A549 (cell line): Measurements from ENCODE around the gene PFN3. TPM values are rescaled to one million over a fixed set of nuclear protein-coding genes. Genes with fewer than 3 reads are reported as not detected.

ENCODE experiments used
- ATAC-seq, 2 experiments: fragments of 200-7000 bp in 1 of 2; fragments of >200 bp in 1 of 2; cut with Nextera tagmentation in 1 of 2; cut with Tn5 transposase in 1 of 2; 3 replicates each; pipeline versions ENCODE4 v1.8.0 to v1.9.1; 2018 to 2020; ENCODE audit warnings: mild to moderate bottlenecking in 1 of 2, moderate library complexity in 1 of 2
- CTCF ChIA-PET: fragments of 300-600 bp; sonication (Branson Sonifier 250); formaldehyde crosslinking; extraction: SDS; loops from one replicate; lab custom pipeline; 2021; ENCODE audit warnings: antibody characterized with exemption, inconsistent platforms; lab: Yijun Ruan, JAX
- POLR2A ChIA-PET: fragments of 350-600 bp; formaldehyde crosslinking; extraction: SDS; loops from one replicate; lab custom pipeline; 2021; ENCODE audit warnings: antibody characterized with exemption, inconsistent platforms; lab: Yijun Ruan, JAX
- DNase-seq, 2 experiments: peaks; one replicate each; pipeline versions ENCODE4 v3.0.0 to v3.0.0-alpha.2; 2011 to 2016; ENCODE audit warnings: low read depth in 1 of 2, low spot score in 1 of 2
- FAIRE-seq: peaks from 2 replicates; lab custom pipeline; 2011; peaks lifted over from hg19 to GRCh38; lab: Jason Lieb, UNC
- H3K27ac ChIP-seq, 2 experiments: fragments of >200 bp; sonication (Bioruptor Twin); formaldehyde crosslinking; 3 replicates each; pipeline ENCODE4 v1.5.1; 2016 to 2017
- H3K4me1 ChIP-seq: fragments of >200 bp; sonication (Bioruptor Twin); formaldehyde crosslinking; 3 replicates; pipeline ENCODE4 v1.6.1; 2016
- H3K4me2 ChIP-seq: fragments of >200 bp; sonication (Bioruptor Twin); formaldehyde crosslinking; 3 replicates; pipeline ENCODE4 v1.6.1; 2016
- H3K4me3 ChIP-seq: fragments of >200 bp; sonication (Bioruptor Twin); formaldehyde crosslinking; 3 replicates; pipeline ENCODE4 v1.5.1; 2016
- H3K9me3 ChIP-seq: fragments of >200 bp; sonication (Bioruptor Twin); formaldehyde crosslinking; 3 replicates; pipeline ENCODE4 v1.6.1; 2016
- RARB ChIP-seq: fragments of 250-450 bp; sonication (Bioruptor Pico); IDR thresholded peaks from 2 replicates; pipeline ENCODE4 v1.8.0; 2021; ENCODE audit warnings: mild to moderate bottlenecking, moderate library complexity
- ZC3H11A ChIP-seq: fragments of 450-650 bp; IDR thresholded peaks from 2 replicates; pipeline ENCODE4 v1.6.1; 2014; ENCODE audit warnings: antibody characterized with exemption, mild to moderate bottlenecking
- WGBS: methylation state at CpG from one replicate; pipeline ENCODE4 v1.1.6; 2017; ENCODE audit errors: missing lambda C conversion rate; 5-methylcytosine and 5-hydroxymethylcytosine counted together
- polyA minus RNA-seq: library from RNA; depleted of rRNA, polyadenylated mRNA; stranded (reverse); fragments of >200 nt; gene quantifications from 2 replicates; pipeline ENCODE4 v1.2.3, GENCODE V29; 2011; rRNA and poly(A)+ RNA removed
- polyA plus RNA-seq, 4 experiments: library from polyadenylated mRNA; depleted of rRNA in 3 of 4; stranded (reverse); fragments of >200 nt; fragmentation: RNase III in 1 of 4; extraction: RNeasy Plus Mini Kit Qiagen cat#74134 plus additional on column Dnase treatment in 1 of 4; gene quantifications; 2 replicates in 3 of 4; 3 replicates in 1 of 4; pipeline ENCODE4 v1.2.3, GENCODE V29; 2011 to 2017
- TF ChIP-seq, protein P1 (sequence below): fragments of 200-600 bp; sonication (generic); IDR thresholded peaks from 2 replicates; pipeline ENCODE4 v1.6.1; 2016; ENCODE audit warnings: antibody characterized with exemption, mild to moderate bottlenecking, moderate library complexity
- TF ChIP-seq, protein P2 (sequence below): IDR thresholded peaks from 2 replicates; pipeline ENCODE4 v1.6.1; 2012
- TF ChIP-seq, protein P3 (sequence below): fragments of >200 bp; sonication (Bioruptor Twin); formaldehyde crosslinking; IDR thresholded peaks from 3 replicates; pipeline ENCODE4 v1.6.1; 2016
- TF ChIP-seq, protein P4 (sequence below): IDR thresholded peaks from 2 replicates; pipeline ENCODE4 v1.6.1; 2012; ENCODE audit warnings: low read depth, borderline replicate concordance
- TF ChIP-seq, protein P5 (sequence below): fragments of >200 bp; sonication (Bioruptor Twin); formaldehyde crosslinking; IDR thresholded peaks from 2 replicates; pipeline ENCODE4 v1.6.1; 2016

The PFN3 gene, protein sequence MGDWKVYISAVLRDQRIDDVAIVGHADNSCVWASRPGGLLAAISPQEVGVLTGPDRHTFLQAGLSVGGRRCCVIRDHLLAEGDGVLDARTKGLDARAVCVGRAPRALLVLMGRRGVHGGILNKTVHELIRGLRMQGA
- not detected in 2 replicates for polyA plus RNA-seq (2011; rRNA removed)
- 0.11 TPM in 1 of 2 replicates, not detected in the other for polyA plus RNA-seq (2012; cell fraction: cytosol; rRNA removed)
- not detected in 2 replicates for polyA plus RNA-seq (2012; cell fraction: nucleus; rRNA removed)
- polyA plus RNA-seq (2017; fragmentation: RNase III; extraction: RNeasy Plus Mini Kit Qiagen cat#74134 plus additional on column Dnase treatment) = not detected in 3 replicates
- not detected in 2 replicates for polyA minus RNA-seq

DNA sequence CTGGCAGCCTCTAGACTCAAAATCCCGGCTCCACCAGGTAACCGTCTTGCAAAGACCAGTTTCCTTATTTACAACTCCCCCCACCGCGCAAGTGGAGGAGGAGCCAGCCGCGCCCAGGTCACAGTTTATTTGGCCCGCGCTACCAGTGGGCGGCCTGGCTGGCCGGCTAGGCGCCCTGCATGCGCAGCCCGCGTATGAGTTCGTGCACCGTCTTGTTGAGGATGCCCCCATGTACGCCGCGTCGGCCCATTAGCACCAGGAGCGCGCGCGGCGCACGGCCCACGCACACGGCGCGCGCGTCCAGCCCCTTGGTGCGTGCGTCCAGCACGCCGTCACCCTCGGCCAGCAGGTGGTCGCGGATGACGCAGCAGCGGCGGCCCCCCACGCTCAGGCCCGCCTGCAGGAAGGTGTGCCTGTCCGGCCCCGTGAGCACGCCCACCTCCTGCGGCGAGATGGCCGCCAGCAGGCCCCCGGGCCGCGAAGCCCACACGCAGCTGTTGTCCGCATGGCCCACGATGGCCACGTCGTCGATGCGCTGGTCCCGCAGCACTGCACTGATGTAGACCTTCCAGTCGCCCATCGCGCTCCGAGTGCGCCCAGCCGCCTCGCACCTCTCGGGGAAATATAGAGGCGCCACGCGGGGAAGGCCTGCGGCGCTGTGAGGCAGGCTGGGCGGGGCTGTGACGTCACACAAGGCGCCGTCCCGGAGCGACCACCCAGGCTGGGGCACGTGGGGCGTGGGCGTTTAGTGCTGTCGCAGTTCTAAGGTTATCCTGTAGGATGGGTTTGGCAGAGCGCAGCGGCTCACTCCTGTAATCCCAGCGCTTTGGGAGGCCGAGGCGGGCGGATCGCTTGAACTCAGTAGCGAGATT lies at the start of gene PFN3:
Gene PFN3 (minus strand): TSS at position 665 of the 872 bp plus-strand sequence. CDS start 85 bp downstream, at position 580.
- no peak for DNase-seq
- Histone ChIP-seq H3K4me1 (peaks cover 11% of the 10 kb centered on the region; the same call in 2 of the 3 replicates), H3K4me2 (no peak within 1 kb of the TSS), H3K9me3 (no peaks in the 10 kb centered on the region), H3K4me3 (no peak within 1 kb of the TSS), H3K27ac (no peak within 1 kb of the TSS)
- ChIA-PET CTCF (interaction anchor here (3.7 to 43.1 kb wide), 5 partner anchors 16 to 286 kb away, joined by 17 to 1107 read pairs (median 131); partner anchors contain the start of genes PDLIM7, PRR7 and SLC34A1), POLR2A (no interaction called here)
- no peak for FAIRE-seq
- WGBS = 94% methylated on average over 76 of the region's 92 CpGs
- ATAC-seq = no peak
- TF ChIP-seq, protein P1, sequence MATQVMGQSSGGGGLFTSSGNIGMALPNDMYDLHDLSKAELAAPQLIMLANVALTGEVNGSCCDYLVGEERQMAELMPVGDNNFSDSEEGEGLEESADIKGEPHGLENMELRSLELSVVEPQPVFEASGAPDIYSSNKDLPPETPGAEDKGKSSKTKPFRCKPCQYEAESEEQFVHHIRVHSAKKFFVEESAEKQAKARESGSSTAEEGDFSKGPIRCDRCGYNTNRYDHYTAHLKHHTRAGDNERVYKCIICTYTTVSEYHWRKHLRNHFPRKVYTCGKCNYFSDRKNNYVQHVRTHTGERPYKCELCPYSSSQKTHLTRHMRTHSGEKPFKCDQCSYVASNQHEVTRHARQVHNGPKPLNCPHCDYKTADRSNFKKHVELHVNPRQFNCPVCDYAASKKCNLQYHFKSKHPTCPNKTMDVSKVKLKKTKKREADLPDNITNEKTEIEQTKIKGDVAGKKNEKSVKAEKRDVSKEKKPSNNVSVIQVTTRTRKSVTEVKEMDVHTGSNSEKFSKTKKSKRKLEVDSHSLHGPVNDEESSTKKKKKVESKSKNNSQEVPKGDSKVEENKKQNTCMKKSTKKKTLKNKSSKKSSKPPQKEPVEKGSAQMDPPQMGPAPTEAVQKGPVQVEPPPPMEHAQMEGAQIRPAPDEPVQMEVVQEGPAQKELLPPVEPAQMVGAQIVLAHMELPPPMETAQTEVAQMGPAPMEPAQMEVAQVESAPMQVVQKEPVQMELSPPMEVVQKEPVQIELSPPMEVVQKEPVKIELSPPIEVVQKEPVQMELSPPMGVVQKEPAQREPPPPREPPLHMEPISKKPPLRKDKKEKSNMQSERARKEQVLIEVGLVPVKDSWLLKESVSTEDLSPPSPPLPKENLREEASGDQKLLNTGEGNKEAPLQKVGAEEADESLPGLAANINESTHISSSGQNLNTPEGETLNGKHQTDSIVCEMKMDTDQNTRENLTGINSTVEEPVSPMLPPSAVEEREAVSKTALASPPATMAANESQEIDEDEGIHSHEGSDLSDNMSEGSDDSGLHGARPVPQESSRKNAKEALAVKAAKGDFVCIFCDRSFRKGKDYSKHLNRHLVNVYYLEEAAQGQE = no peak
- TF ChIP-seq, protein P2, sequence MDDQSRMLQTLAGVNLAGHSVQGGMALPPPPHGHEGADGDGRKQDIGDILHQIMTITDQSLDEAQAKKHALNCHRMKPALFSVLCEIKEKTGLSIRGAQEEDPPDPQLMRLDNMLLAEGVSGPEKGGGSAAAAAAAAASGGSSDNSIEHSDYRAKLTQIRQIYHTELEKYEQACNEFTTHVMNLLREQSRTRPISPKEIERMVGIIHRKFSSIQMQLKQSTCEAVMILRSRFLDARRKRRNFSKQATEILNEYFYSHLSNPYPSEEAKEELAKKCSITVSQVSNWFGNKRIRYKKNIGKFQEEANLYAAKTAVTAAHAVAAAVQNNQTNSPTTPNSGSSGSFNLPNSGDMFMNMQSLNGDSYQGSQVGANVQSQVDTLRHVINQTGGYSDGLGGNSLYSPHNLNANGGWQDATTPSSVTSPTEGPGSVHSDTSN = no peak

DNA sequence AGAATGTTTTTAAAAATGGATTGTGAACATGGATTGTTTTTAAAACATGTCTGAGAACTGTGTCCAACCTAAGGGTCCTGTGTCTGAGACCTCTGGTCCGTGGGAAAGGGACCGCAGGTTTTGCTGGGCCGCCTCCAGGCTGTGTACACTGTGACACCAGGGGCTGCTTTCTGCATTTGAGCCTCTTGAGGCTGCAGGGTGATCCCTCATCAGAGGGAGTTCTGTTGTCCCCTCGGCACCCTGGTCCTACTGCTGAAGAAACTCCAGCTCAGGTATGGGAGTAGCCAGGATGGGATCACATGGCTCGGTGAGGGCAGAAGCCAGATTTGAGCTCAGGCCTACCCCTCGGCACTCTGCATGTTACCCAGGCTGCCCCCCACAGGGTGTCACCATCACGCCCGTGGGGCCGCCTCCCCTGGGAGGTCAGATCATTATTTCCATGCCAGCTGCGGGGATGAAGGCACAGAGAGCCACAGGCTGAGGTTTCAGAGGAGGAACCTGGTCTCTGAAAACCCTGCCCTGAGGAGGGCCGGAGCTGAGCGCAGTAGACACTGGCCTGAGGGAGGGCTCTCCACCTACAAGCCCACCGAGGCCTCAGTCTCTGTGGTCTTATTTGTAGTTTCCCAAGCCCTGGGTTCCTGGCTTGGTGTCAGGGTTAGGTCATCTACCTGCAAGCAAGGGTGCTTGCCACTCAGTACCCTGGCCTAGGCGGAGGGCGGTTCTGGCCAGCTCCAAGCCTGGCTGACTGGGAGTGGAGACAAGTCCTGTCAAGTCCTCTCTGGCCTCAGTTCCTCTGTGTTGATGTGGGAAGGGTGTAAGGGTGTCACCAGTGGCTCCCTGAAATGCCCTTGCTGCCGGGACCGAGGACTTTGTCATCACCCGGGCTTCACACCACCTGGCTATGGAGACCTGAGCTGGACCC lies 48.9 kb upstream of the PFN3 start:
- Histone ChIP-seq H3K4me3 (no peak overlapping the region), H3K9me3 (no peaks in the 10 kb centered on the region), H3K4me1 (peaks cover 26% of the 10 kb centered on the region), H3K27ac (peak overlapping the region in 1 of 2 experiments; percentile 98; a peak in 3 of 6 replicates), H3K4me2 (no peak overlapping the region; the same call in 2 of the 3 replicates)
- 88% methylated on average over 12 of the region's 18 CpGs for WGBS
- FAIRE-seq = no peak
- ChIA-PET CTCF (interaction anchor here (1.3 to 25.5 kb wide), 10 partner anchors 8 to 336 kb away, joined by 4 to 871 read pairs (median 12); partner anchors contain the start of genes F12, GRK6, PDLIM7 and PFN3), POLR2A (interaction anchor here (0.8 to 3.1 kb wide), 2 partner anchors 23 to 46 kb away, joined by 5 to 27 read pairs; partner anchors contain the start of gene GRK6)
- TF ChIP-seq, protein P3, sequence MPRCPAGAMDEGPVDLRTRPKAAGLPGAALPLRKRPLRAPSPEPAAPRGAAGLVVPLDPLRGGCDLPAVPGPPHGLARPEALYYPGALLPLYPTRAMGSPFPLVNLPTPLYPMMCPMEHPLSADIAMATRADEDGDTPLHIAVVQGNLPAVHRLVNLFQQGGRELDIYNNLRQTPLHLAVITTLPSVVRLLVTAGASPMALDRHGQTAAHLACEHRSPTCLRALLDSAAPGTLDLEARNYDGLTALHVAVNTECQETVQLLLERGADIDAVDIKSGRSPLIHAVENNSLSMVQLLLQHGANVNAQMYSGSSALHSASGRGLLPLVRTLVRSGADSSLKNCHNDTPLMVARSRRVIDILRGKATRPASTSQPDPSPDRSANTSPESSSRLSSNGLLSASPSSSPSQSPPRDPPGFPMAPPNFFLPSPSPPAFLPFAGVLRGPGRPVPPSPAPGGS = no peak
- TF ChIP-seq RARB (CRISPR knock-in tag) = no peak
- TF ChIP-seq, protein P4, sequence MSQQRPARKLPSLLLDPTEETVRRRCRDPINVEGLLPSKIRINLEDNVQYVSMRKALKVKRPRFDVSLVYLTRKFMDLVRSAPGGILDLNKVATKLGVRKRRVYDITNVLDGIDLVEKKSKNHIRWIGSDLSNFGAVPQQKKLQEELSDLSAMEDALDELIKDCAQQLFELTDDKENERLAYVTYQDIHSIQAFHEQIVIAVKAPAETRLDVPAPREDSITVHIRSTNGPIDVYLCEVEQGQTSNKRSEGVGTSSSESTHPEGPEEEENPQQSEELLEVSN = no peak
- TF ChIP-seq ZC3H11A = no peak
- TF ChIP-seq, protein P5, sequence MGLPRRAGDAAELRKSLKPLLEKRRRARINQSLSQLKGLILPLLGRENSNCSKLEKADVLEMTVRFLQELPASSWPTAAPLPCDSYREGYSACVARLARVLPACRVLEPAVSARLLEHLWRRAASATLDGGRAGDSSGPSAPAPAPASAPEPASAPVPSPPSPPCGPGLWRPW = no peak
- DNase-seq = no peak
- no peak for ATAC-seq
